Measurements from ENCODE around the gene COL26A1.
"Not testable (repeated sequence)": the region's sequence is repeated elsewhere in the genome, so short reads cannot be mapped to it uniquely, and the experiment has no call there.

Gene COL26A1

GRCh38 chr7:101599787-101600186 is 237.1 kb downstream of the COL26A1 start:
- H3K27ac ChIP-seq, result no peak overlapping the region
- H3K4me3 ChIP-seq, result no peak overlapping the region

- no peak overlapping the region for H3K27ac ChIP-seq
These were observed 239.4 kb downstream of the COL26A1 start for GRCh38 chr7:101602082-101602481.

DNA sequence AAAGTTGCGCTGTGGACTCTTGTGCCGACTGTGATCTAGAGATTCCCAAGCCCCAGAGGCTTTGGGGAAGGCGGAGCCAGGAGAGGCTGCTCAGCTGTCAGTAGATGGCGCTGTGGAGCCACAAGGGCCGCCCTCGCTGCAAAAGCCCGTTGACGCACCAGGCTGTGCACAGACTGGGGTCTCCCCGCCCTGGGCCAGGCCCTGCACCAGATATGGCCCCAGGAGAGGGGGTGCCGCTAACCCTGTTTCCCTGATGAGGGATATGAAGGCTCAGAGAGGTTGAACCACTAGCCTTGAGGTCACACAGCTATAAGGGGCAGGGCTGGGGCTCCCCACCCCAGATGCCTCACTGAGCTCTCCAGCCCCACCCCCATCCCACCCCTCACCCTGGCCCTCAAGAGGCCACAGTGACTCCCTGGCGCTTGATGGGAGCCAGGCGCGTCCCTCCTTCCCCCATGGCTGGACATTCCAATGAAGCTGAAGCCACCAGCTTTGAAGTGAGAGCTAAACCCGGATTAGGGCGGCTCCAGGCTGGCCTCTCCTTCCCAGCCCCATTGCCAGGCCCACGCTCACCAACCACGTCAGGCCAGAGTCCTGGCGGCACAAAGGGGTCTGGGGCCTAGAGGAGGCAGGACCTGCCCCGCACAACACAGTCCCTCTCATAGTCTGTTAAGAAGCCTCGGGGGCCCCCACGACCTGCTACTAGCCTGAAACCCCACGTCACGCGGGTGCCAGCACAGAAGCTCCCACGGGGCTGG is 240.0 kb downstream of the COL26A1 start:
- Histone ChIP-seq H3K4me3 (no peak overlapping the region), H3K27ac (no peak overlapping the region)

More at GRCh38 chr7:101602082-101602481, 239.4 kb downstream of the COL26A1 start:
- no peak overlapping the region for H3K4me3 ChIP-seq

DNA sequence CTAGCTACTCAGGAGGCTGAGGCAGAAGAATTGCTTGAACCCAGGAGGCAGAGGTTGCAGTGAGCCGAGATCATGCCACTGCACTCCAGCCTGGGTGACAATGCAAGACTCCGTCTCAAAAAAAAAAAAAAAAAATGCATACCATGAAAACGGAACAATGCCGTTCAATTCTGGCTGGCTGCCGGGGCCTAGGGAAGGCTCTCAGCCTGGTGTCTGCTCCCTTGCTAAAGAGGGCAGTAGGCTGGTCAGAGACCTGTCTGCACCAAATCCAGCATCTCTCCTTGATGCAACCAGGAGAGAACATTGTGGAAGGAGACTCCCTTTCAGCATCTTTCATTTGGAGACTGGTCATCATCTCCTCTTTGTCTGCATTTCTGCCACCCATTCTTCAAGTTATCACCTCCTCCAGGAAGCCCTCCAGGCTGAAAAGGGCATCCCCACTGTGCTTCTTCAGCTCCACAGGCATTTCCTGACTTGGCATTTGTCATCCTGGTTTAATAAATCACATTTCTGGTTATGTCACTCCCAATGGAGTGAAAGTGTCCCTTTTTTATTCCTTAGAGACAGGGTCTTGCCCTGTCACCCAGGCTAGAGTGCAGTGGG is 241.8 kb downstream of the COL26A1 start:
- no peak overlapping the region for H3K4me3 ChIP-seq
- H3K27ac ChIP-seq, result no peak overlapping the region

GRCh38 chr7:101604934-101605332 is 242.3 kb downstream of the COL26A1 start:
- H3K4me3 ChIP-seq, H3K27ac ChIP-seq: not testable (repeated sequence)

- no peak overlapping the region for H3K27ac ChIP-seq
These were observed 243.2 kb downstream of the COL26A1 start for GRCh38 chr7:101605611-101606497.

GRCh38 chr7:101606498-101606923 is 243.8 kb downstream of the COL26A1 start:
- Histone ChIP-seq H3K27ac (no peak overlapping the region), H3K4me3 (no peak overlapping the region)

More at GRCh38 chr7:101605611-101606497, 243.2 kb downstream of the COL26A1 start:
- H3K4me3 ChIP-seq, result no peak overlapping the region

Data from skin epidermis (tissue), 12 donors.